GM12878 (cell line): Measurements from ENCODE around the gene PFKFB2. TPM values are rescaled to one million over a fixed set of nuclear protein-coding genes. Genes with fewer than 3 reads are reported as not detected.
A peak's percentile ranks its signal among the peaks of the same experiment; 100 is the strongest.

Experiments
- BACH1 ChIP-seq: fragments of 450-650 bp; IDR thresholded peaks from 2 replicates; pipeline ENCODE4 v1.6.1; 2017; ENCODE audit warnings: mild to moderate bottlenecking, borderline replicate concordance
- CHD2 ChIP-seq: IDR thresholded peaks from 2 replicates; pipeline ENCODE4 v1.6.1; 2011; ENCODE audit warnings: low read depth, low read length, improper control_type of control experiment, borderline replicate concordance
- FOS ChIP-seq: IDR thresholded peaks from 3 replicates; pipeline ENCODE4 v1.6.1; 2011; ENCODE audit warnings: borderline replicate concordance; ENCODE audit not compliant: insufficient read length; ENCODE audit errors: extremely low read depth
- IKZF2 ChIP-seq, 2 experiments: fragments of 450-650 bp; IDR thresholded peaks; 2 replicates each; pipeline ENCODE4 v1.6.1; 2017; ENCODE audit warnings: mild to moderate bottlenecking in 2 of 2, moderate library complexity in 2 of 2
- MAX ChIP-seq: IDR thresholded peaks from 2 replicates; pipeline ENCODE4 v1.6.1; 2012; ENCODE audit warnings: low read depth, low read length, improper control_type of control experiment
- MYC ChIP-seq: IDR thresholded peaks from 2 replicates; pipeline ENCODE4 v1.6.1; 2011; ENCODE audit warnings: mild to moderate bottlenecking, low read length, moderate library complexity, inconsistent platforms; ENCODE audit not compliant: insufficient read depth, insufficient replicate concordance, insufficient read length, severe bottlenecking
- RAD21 ChIP-seq: IDR thresholded peaks from 2 replicates; pipeline ENCODE4 v1.6.1; 2011; ENCODE audit warnings: mild to moderate bottlenecking, low read depth, low read length, moderate library complexity; ENCODE audit not compliant: insufficient read depth
- RCOR1 ChIP-seq: conservative IDR thresholded peaks from 2 replicates; pipeline ENCODE4 v1.6.1; 2012; ENCODE audit warnings: low read depth, low read length, improper control_type of control experiment
- RFX5 ChIP-seq: IDR thresholded peaks from 2 replicates; pipeline ENCODE4 v1.6.1; 2011; ENCODE audit warnings: low read depth, low read length, improper control_type of control experiment
- SMAD1 ChIP-seq: fragments of 450-650 bp; IDR thresholded peaks from 2 replicates; pipeline ENCODE4 v1.6.1; 2018; ENCODE audit warnings: mild to moderate bottlenecking, low read depth; ENCODE audit not compliant: partially characterized antibody
- SREBF1 ChIP-seq: IDR thresholded peaks from 2 replicates; pipeline ENCODE4 v1.6.1; 2012; ENCODE audit warnings: mild to moderate bottlenecking, low read length
- SUPT20H ChIP-seq: IDR thresholded peaks from 2 replicates; pipeline ENCODE4 v1.6.1; 2011; ENCODE audit warnings: low read depth, mild to moderate bottlenecking, low read length, moderate library complexity, borderline replicate concordance; ENCODE audit not compliant: control insufficient read depth
- YY1 ChIP-seq: IDR thresholded peaks from 2 replicates; pipeline ENCODE4 v1.6.1; 2011; ENCODE audit warnings: low read depth, mild to moderate bottlenecking, low read length
- ZBED1 ChIP-seq: IDR thresholded peaks from 2 replicates; pipeline ENCODE4 v1.6.1; 2016; ENCODE audit warnings: borderline replicate concordance
- ZSCAN29 ChIP-seq: fragments of 450-650 bp; IDR thresholded peaks from 2 replicates; pipeline ENCODE4 v1.6.1; 2017; ENCODE audit warnings: mild to moderate bottlenecking, moderate library complexity
- ZZZ3 ChIP-seq: IDR thresholded peaks from 2 replicates; pipeline ENCODE4 v1.6.1; 2011; ENCODE audit warnings: low read depth; ENCODE audit not compliant: control insufficient read depth, insufficient read length
- polyA plus RNA-seq, 11 experiments: library from polyadenylated mRNA; depleted of rRNA in 4 of 11; unstranded in 6 of 11; stranded (reverse) in 5 of 11; fragments of >200 nt; fragmentation: Nextera tagmentation in 4 of 11; fragmentation: Illumina TruSeq in 1 of 11; extraction: Ambion mirVana in 4 of 11; extraction: Trizol in 1 of 11; gene quantifications; 1 replicate in 1 of 11; 2 replicates in 10 of 11; pipeline versions ENCODE4 v1.2.1 to v1.2.3, GENCODE V29; 2011 to 2016; ENCODE audit warnings: inconsistent platforms in 2 of 11, missing spikeins in 2 of 11, low read depth in 1 of 11
- total RNA-seq, 4 experiments: library from RNA; depleted of rRNA in 3 of 4; stranded (reverse); fragments of >200 nt in 3 of 4; fragmentation: Illumina TruSeq in 1 of 4; extraction: Trizol in 1 of 4; gene quantifications; 2 replicates each; pipeline versions ENCODE4 v1.2.1 to v1.2.3, GENCODE V29; 2013 to 2021
- TF ChIP-seq, protein P1 (sequence below): IDR thresholded peaks from 2 replicates; pipeline ENCODE4 v1.6.1; 2012; ENCODE audit warnings: mild to moderate bottlenecking, low read depth, low read length
- TF ChIP-seq, protein P2 (sequence below): fragments of 450-650 bp; IDR thresholded peaks from 2 replicates; pipeline ENCODE4 v1.6.1; 2016; ENCODE audit warnings: mild to moderate bottlenecking
- TF ChIP-seq, protein P3 (sequence below): fragments of 450-650 bp; IDR thresholded peaks from 2 replicates; pipeline ENCODE4 v1.6.1; 2017; ENCODE audit warnings: mild to moderate bottlenecking, moderate library complexity

PFKFB2 gene
- total and polyA plus RNA-seq, 10 of the 15 experiments (the other 5 are each of a cell fraction or from before 2014, with no cell fraction given): 0.40 to 1.3 (median 1.0) TPM

DNA sequence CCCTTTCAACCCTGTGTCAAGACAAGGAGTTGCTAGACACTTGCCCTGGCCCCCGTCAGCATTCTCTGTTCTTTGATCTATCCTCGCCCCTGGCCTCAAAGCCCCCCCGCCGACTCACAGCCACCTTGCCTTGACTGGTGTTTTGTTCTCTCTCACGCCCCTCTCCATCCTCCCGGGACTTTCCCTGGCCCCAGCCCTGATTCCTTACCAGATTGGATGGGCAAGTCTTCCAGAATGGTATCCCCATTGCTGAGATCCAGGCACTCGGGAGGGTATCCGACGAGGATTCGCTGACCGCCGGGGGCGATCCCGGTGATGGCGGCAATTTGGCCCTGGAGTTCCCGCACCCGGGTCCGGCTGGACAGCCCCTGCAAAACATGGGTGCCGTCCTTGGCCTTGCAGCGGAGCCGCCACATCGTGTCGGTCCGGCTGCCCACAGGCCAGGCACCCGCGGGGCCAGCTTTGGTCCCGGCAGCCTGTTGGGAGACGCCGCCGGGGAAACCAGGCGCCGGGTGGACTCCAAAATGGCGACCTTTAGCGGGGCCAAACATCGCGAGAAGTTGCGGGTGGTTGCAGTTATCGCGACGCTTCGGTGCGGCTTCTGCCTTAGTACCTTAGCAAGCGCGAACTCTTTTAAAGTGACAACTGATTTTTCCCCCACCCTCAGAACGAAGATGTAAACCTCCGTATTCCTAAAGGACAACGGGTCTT is 2.4 kb upstream of the PFKFB2 start (continued):
- TF ChIP-seq, protein P1, sequence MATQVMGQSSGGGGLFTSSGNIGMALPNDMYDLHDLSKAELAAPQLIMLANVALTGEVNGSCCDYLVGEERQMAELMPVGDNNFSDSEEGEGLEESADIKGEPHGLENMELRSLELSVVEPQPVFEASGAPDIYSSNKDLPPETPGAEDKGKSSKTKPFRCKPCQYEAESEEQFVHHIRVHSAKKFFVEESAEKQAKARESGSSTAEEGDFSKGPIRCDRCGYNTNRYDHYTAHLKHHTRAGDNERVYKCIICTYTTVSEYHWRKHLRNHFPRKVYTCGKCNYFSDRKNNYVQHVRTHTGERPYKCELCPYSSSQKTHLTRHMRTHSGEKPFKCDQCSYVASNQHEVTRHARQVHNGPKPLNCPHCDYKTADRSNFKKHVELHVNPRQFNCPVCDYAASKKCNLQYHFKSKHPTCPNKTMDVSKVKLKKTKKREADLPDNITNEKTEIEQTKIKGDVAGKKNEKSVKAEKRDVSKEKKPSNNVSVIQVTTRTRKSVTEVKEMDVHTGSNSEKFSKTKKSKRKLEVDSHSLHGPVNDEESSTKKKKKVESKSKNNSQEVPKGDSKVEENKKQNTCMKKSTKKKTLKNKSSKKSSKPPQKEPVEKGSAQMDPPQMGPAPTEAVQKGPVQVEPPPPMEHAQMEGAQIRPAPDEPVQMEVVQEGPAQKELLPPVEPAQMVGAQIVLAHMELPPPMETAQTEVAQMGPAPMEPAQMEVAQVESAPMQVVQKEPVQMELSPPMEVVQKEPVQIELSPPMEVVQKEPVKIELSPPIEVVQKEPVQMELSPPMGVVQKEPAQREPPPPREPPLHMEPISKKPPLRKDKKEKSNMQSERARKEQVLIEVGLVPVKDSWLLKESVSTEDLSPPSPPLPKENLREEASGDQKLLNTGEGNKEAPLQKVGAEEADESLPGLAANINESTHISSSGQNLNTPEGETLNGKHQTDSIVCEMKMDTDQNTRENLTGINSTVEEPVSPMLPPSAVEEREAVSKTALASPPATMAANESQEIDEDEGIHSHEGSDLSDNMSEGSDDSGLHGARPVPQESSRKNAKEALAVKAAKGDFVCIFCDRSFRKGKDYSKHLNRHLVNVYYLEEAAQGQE: no peak
- no peak for TF ChIP-seq RFX5
- peak; percentile 99 for TF ChIP-seq CHD2
- no peak for TF ChIP-seq SREBF1
- TF ChIP-seq, protein P2, sequence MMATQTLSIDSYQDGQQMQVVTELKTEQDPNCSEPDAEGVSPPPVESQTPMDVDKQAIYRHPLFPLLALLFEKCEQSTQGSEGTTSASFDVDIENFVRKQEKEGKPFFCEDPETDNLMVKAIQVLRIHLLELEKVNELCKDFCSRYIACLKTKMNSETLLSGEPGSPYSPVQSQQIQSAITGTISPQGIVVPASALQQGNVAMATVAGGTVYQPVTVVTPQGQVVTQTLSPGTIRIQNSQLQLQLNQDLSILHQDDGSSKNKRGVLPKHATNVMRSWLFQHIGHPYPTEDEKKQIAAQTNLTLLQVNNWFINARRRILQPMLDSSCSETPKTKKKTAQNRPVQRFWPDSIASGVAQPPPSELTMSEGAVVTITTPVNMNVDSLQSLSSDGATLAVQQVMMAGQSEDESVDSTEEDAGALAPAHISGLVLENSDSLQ: no peak
- TF ChIP-seq SUPT20H: no peak
- no peak for TF ChIP-seq FOS
- no peak for TF ChIP-seq MYC
- TF ChIP-seq IKZF2 (IDR thresholded peaks at IDR 0.05): no peak
- TF ChIP-seq, protein P3, sequence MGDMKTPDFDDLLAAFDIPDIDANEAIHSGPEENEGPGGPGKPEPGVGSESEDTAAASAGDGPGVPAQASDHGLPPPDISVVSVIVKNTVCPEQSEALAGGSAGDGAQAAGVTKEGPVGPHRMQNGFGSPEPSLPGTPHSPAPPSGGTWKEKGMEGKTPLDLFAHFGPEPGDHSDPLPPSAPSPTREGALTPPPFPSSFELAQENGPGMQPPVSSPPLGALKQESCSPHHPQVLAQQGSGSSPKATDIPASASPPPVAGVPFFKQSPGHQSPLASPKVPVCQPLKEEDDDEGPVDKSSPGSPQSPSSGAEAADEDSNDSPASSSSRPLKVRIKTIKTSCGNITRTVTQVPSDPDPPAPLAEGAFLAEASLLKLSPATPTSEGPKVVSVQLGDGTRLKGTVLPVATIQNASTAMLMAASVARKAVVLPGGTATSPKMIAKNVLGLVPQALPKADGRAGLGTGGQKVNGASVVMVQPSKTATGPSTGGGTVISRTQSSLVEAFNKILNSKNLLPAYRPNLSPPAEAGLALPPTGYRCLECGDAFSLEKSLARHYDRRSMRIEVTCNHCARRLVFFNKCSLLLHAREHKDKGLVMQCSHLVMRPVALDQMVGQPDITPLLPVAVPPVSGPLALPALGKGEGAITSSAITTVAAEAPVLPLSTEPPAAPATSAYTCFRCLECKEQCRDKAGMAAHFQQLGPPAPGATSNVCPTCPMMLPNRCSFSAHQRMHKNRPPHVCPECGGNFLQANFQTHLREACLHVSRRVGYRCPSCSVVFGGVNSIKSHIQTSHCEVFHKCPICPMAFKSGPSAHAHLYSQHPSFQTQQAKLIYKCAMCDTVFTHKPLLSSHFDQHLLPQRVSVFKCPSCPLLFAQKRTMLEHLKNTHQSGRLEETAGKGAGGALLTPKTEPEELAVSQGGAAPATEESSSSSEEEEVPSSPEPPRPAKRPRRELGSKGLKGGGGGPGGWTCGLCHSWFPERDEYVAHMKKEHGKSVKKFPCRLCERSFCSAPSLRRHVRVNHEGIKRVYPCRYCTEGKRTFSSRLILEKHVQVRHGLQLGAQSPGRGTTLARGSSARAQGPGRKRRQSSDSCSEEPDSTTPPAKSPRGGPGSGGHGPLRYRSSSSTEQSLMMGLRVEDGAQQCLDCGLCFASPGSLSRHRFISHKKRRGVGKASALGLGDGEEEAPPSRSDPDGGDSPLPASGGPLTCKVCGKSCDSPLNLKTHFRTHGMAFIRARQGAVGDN: no peak
- TF ChIP-seq ZSCAN29: no peak
- TF ChIP-seq RAD21: no peak
- TF ChIP-seq BACH1: peak; percentile 61; the same call in 1 of the 2 replicates
- no peak for TF ChIP-seq SMAD1
- peak; percentile 94 for TF ChIP-seq RCOR1
- TF ChIP-seq ZBED1: no peak; the same call in 1 of the 2 replicates
- TF ChIP-seq YY1: peak; percentile 98
- TF ChIP-seq ZZZ3: no peak
- TF ChIP-seq MAX: peak; percentile 28
